ENCODE data around the gene MRPL1. TPM values are rescaled to one million over a fixed set of nuclear protein-coding genes. Genes with fewer than 3 reads are reported as not detected.

The MRPL1 gene
- polyA plus RNA-seq, 1 experiment = 8.3 TPM

- ChIA-PET CTCF (interaction anchor here (1.2 kb wide), 1 partner anchor 59 kb away, joined by 4 read pairs; the partner anchor contains the start of gene MRPL1), POLR2A (no interaction called here)
- no peak for TF ChIP-seq CTCF (IDR thresholded peaks at IDR 0.05; ENCODE audit: insufficient read depth, low read depth, low read length)
- peak; percentile 70 for DNase-seq (ENCODE audit: low read depth)
- Histone ChIP-seq H3K4me3 (ENCODE audit: low read depth, low read length) (no peak overlapping the region), H3K36me3 (ENCODE audit: control insufficient read depth, insufficient read depth, low read length) (no peaks in the 10 kb centered on the region), H3K27me3 (ENCODE audit: control insufficient read depth, insufficient read depth, low read length) (no peaks in the 10 kb centered on the region)
Observed at GRCh38 chr4:77921701-77922100, 59.1 kb downstream of the MRPL1 start.

- CTCF ChIA-PET = interaction anchor here (0.6 to 1.2 kb wide), 2 partner anchors 60 to 233 kb away, joined by 4 to 5 read pairs; partner anchors contain the start of gene MRPL1
- DNase-seq (ENCODE audit: low read depth) = no peak
- Histone ChIP-seq H3K4me3 (ENCODE audit: low read depth, low read length) (no peak overlapping the region), H3K27me3 (ENCODE audit: control insufficient read depth, insufficient read depth, low read length) (no peaks in the 10 kb centered on the region), H3K36me3 (ENCODE audit: control insufficient read depth, insufficient read depth, low read length) (no peaks in the 10 kb centered on the region)
- TF ChIP-seq CTCF (IDR thresholded peaks at IDR 0.05; ENCODE audit: insufficient read depth, low read depth, low read length) = no peak
- POLR2A ChIA-PET = no interaction called here
Observed at GRCh38 chr4:77922158-77923094, 59.8 kb downstream of the MRPL1 start.

GRCh38 chr4:77927991-77928925, 65.6 kb downstream of the MRPL1 start:
- Histone ChIP-seq H3K36me3 (ENCODE audit: control insufficient read depth, insufficient read depth, low read length) (no peaks in the 10 kb centered on the region), H3K27me3 (ENCODE audit: control insufficient read depth, insufficient read depth, low read length) (no peaks in the 10 kb centered on the region), H3K4me3 (ENCODE audit: low read depth, low read length) (no peak overlapping the region)
- no peak for TF ChIP-seq CTCF (IDR thresholded peaks at IDR 0.05; ENCODE audit: insufficient read depth, low read depth, low read length)
- ChIA-PET POLR2A (no interaction called here), CTCF (interaction anchor here (0.6 to 0.8 kb wide), 2 partner anchors 21 to 51 kb away, joined by 3 read pairs; no protein-coding TSS in a partner anchor)
- no peak for DNase-seq (ENCODE audit: low read depth)

- TF ChIP-seq CTCF (IDR thresholded peaks at IDR 0.05; ENCODE audit: insufficient read depth, low read depth, low read length) = no peak
- DNase-seq (ENCODE audit: low read depth) = no peak
- Histone ChIP-seq H3K27me3 (ENCODE audit: control insufficient read depth, insufficient read depth, low read length) (no peaks in the 10 kb centered on the region), H3K36me3 (ENCODE audit: control insufficient read depth, insufficient read depth, low read length) (no peaks in the 10 kb centered on the region), H3K4me3 (ENCODE audit: low read depth, low read length) (no peak overlapping the region)
- POLR2A ChIA-PET = no interaction called here
- CTCF ChIA-PET = interaction anchor here (1.0 to 1.3 kb wide), 2 partner anchors 13 to 29 kb away, joined by 3 to 4 read pairs; no protein-coding TSS in a partner anchor
Observed at GRCh38 chr4:77930154-77930639, 67.6 kb downstream of the MRPL1 start.
